ENCODE results near the gene ARHGAP32. TPM values are rescaled to one million over a fixed set of nuclear protein-coding genes. Genes with fewer than 3 reads are reported as not detected.

Gene ARHGAP32
- total RNA-seq, 1 donor from 2014 or later, result 42.3 TPM

- no peak for TF ChIP-seq CTCF (IDR thresholded peaks at IDR 0.05; ENCODE audit: unreplicated experiment)
- DNase-seq (ENCODE audit: low spot score, unreplicated experiment), result no peak
- H3K9me3 Mint-ChIP-seq (ENCODE audit: low read depth), result peaks cover 5% of the 10 kb centered on the region
- no peaks in the 10 kb centered on the region for H3K4me1 Mint-ChIP-seq (ENCODE audit: low read depth)
- H3K27ac Mint-ChIP-seq, result no peak overlapping the region
- no peaks in the 10 kb centered on the region for H3K36me3 Mint-ChIP-seq (ENCODE audit: insufficient read depth)
- H3K27me3 Mint-ChIP-seq, result peaks cover 40% of the 10 kb centered on the region
- no peak overlapping the region for H3K4me3 Mint-ChIP-seq (ENCODE audit: low read depth)
Observed at GRCh38 chr11:128919216-128919615, 272.9 kb downstream of the ARHGAP32 start.

DNA sequence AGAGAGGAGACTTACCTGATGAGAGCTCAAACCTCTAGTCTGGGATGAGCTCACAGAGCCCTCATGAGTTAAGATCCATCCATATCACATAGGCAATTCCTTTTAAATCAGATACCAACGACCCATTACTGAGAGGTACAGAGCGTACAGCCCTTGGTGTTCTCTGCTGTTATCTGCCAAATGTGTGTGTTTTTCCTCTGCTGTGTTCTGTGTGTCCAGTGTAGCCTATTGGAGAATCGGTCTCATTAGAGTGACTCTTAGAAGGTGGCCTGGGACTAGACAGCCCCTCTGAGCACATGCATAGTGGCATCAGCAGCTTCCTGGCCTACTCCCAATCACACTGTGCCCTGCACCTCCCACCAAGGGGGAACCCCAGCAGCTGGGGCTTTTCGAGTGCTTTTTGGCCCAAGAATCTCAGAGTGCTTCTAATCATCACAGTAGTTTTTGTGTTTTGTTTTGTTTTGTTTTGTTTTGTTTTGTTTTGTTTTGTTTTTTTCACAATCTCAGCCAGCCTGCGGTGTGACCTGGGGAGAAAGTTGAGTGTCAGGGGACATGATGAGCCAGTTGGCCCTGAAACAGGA, 274.9 kb downstream of the ARHGAP32 start:
- Mint-ChIP-seq H3K27ac (no peak overlapping the region), H3K9me3 (ENCODE audit: low read depth) (peaks cover 5% of the 10 kb centered on the region), H3K36me3 (ENCODE audit: insufficient read depth) (no peaks in the 10 kb centered on the region), H3K27me3 (peaks cover 42% of the 10 kb centered on the region), H3K4me1 (ENCODE audit: low read depth) (no peaks in the 10 kb centered on the region), H3K4me3 (ENCODE audit: low read depth) (no peak overlapping the region)
- no peak for TF ChIP-seq CTCF (IDR thresholded peaks at IDR 0.05; ENCODE audit: unreplicated experiment)
- no peak for DNase-seq (ENCODE audit: low spot score, unreplicated experiment)

GRCh38 chr11:128916681-128917080, 275.4 kb downstream of the ARHGAP32 start:
- H3K27ac Mint-ChIP-seq, result no peak overlapping the region
- no peak for DNase-seq (ENCODE audit: low spot score, unreplicated experiment)
- H3K27me3 Mint-ChIP-seq, result peaks cover 42% of the 10 kb centered on the region
- H3K9me3 Mint-ChIP-seq (ENCODE audit: low read depth), result peaks cover 5% of the 10 kb centered on the region
- no peaks in the 10 kb centered on the region for H3K4me1 Mint-ChIP-seq (ENCODE audit: low read depth)
- no peak overlapping the region for H3K4me3 Mint-ChIP-seq (ENCODE audit: low read depth)
- no peaks in the 10 kb centered on the region for H3K36me3 Mint-ChIP-seq (ENCODE audit: insufficient read depth)
- no peak for TF ChIP-seq CTCF (IDR thresholded peaks at IDR 0.05; ENCODE audit: unreplicated experiment)

GRCh38 chr11:128916037-128916572, 276.0 kb downstream of the ARHGAP32 start:
- DNase-seq (ENCODE audit: low spot score, unreplicated experiment), result no peak
- no peaks in the 10 kb centered on the region for H3K36me3 Mint-ChIP-seq (ENCODE audit: insufficient read depth)
- H3K27ac Mint-ChIP-seq, result no peak overlapping the region
- H3K9me3 Mint-ChIP-seq (ENCODE audit: low read depth), result peaks cover 5% of the 10 kb centered on the region
- TF ChIP-seq CTCF (IDR thresholded peaks at IDR 0.05; ENCODE audit: unreplicated experiment), result no peak
- H3K27me3 Mint-ChIP-seq, result peaks cover 41% of the 10 kb centered on the region
- no peak overlapping the region for H3K4me3 Mint-ChIP-seq (ENCODE audit: low read depth)
- H3K4me1 Mint-ChIP-seq (ENCODE audit: low read depth), result no peaks in the 10 kb centered on the region

DNA sequence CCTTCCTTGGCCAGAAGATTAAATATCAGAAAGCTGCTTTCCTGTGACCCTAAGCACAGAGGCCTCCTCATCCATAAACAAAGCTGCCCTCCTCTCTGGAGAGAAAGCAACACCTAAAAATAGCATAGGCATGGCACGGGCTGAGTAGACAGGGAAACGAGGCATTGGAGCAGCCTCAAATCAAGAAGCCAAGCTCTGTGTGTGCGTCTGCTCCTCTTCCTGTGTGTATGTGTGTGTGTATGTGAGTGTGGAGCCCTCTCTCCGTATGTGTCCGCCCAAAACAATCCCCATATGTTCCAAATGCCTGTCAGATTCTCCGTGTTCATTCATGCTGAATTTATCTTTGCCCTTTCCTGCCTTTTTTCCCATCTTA, 277.0 kb downstream of the ARHGAP32 start:
- peaks cover 5% of the 10 kb centered on the region for H3K9me3 Mint-ChIP-seq (ENCODE audit: low read depth)
- H3K4me1 Mint-ChIP-seq (ENCODE audit: low read depth), result no peaks in the 10 kb centered on the region
- DNase-seq (ENCODE audit: low spot score, unreplicated experiment), result no peak
- no peak overlapping the region for H3K27ac Mint-ChIP-seq
- peaks cover 31% of the 10 kb centered on the region for H3K27me3 Mint-ChIP-seq
- no peaks in the 10 kb centered on the region for H3K36me3 Mint-ChIP-seq (ENCODE audit: insufficient read depth)
- no peak overlapping the region for H3K4me3 Mint-ChIP-seq (ENCODE audit: low read depth)
- TF ChIP-seq CTCF (IDR thresholded peaks at IDR 0.05; ENCODE audit: unreplicated experiment), result no peak

Other genes with a start within 250 kb of the ARHGAP32 start
- gene TP53AIP1, start 249.5 kb downstream of the ARHGAP32 start, total RNA-seq, result 0.12 and 0.31 TPM in 2 replicates
- 2.4 and 3.7 TPM in 2 replicates for gene BARX2, start 183.5 kb upstream of the ARHGAP32 start, total RNA-seq